ENCODE data around the gene SUSD3. TPM values are rescaled to one million over a fixed set of nuclear protein-coding genes. Genes with fewer than 3 reads are reported as not detected.

SUSD3 gene
- total and polyA plus RNA-seq, 4 donors, result 4.1 to 19.2 (median 11.8) TPM

DNA sequence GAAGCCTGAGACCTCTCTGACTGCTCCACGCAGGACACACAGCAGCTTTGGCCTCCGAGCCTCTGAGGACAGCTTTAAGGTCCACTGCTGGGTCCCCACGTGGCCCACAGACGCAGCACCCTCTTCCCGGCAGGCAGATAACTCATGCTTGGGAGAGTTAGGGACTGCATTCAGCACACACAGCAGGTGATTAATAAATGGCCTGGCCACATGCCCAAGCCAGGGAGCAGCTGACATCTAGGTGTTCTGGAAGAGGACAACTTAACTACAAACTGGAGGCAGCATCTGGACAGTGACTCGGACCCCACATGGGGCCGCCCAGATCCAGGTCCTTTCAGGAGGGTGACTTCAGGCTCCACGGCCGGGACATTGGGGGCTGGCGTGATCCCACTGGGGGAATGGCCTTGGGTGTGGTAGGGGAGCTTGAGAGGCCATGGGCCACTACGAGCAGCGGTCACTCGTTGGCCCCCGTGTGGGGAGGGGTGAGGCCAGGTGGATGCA lies 64.3 kb downstream of the SUSD3 start:
- no peak overlapping the region for H3K27ac ChIP-seq (ENCODE audit: low read depth in 1 of 2, low read length in 2 of 2)
- 94% methylated on average over 14 of the region's 14 CpGs for WGBS
- DNase-seq (ENCODE audit: low spot score), result peak; percentile 26

DNA sequence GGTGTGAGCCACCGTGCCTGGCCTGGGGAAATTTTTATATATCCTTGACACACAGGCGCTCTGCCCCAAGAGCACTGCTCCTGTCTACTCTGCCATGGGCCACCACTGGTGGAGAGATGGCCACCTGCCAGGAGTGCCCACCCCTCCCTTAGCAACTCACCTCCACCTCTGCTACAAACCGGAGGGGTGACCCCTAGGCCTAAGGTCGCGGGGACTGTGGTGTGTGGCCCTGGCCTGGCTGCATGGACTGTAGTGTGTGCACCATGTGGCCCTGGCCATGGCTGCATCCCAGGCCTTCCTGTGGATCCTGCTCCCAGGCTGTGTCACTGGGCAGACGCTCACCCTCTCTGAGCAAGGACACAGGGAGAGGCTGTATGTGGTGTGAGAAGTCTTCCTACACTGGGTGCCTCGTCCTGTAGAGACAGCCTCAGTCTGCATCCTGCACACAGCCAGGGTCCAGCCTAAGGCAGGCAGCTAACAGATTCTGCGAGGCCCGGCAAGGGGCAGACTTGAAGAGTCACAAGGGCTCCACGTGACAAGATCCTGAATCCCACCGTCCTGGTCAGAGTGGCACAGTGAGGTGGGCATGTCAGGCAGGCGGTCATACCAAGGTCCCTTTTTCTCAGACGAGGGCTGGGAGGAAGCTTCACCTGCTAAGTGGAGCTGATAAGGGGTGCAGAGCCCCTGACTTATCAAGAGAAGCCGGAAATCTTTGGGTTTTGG lies 65.2 kb downstream of the SUSD3 start:
- peaks cover 0 to 27% (median 17%) of the 10 kb centered on the region in 4 donors for H3K4me1 ChIP-seq (ENCODE audit: control insufficient read depth in 4 of 4, insufficient read depth in 4 of 4, low read length in 3 of 4)
- H3K4me3 ChIP-seq (ENCODE audit: low read depth in 1 of 3, low read length in 3 of 3), result no peak overlapping the region
- H3K9me3 ChIP-seq (ENCODE audit: control insufficient read depth in 4 of 4, low read length in 3 of 4), result no peaks in the 10 kb centered on the region
- peaks cover 4 to 22% (median 13%) of the 10 kb centered on the region in 4 donors for H3K36me3 ChIP-seq (ENCODE audit: control insufficient read depth in 4 of 4, insufficient read depth in 3 of 4, low read depth in 1 of 4, low read length in 3 of 4)
- no peak overlapping the region for H3K27ac ChIP-seq (ENCODE audit: low read depth in 1 of 2, low read length in 2 of 2)
- peak; percentile 29 for DNase-seq (ENCODE audit: low spot score)
- TF ChIP-seq FOXA1 (IDR thresholded peaks at IDR 0.05) (no peak), HNF4G (IDR thresholded peaks at IDR 0.05) (no peak), NR2F2 (IDR thresholded peaks at IDR 0.05) (no peak), SP1 (IDR thresholded peaks at IDR 0.05) (no peak), EGR1 (IDR thresholded peaks at IDR 0.05; ENCODE audit: low read depth in 2 of 2) (no peak)
- TF ChIP-seq, protein P1, sequence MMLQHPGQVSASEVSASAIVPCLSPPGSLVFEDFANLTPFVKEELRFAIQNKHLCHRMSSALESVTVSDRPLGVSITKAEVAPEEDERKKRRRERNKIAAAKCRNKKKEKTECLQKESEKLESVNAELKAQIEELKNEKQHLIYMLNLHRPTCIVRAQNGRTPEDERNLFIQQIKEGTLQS (IDR thresholded peaks at IDR 0.05), result no peak
- no peaks in the 10 kb centered on the region for H3K27me3 ChIP-seq (ENCODE audit: control insufficient read depth in 4 of 4, insufficient read depth in 4 of 4, low read length in 3 of 4)
- H3K9ac ChIP-seq (ENCODE audit: low read depth in 1 of 2, low read length in 2 of 2), result no peak overlapping the region
- 85% methylated on average over 14 of the region's 14 CpGs for WGBS

More for the DNA sequence above, 64.3 kb downstream of the SUSD3 start:
- Histone ChIP-seq H3K9me3 (ENCODE audit: control insufficient read depth in 4 of 4, low read length in 3 of 4) (no peaks in the 10 kb centered on the region), H3K4me1 (ENCODE audit: control insufficient read depth in 4 of 4, insufficient read depth in 4 of 4, low read length in 3 of 4) (peaks cover 0 to 21% (median 13%) of the 10 kb centered on the region in 4 donors), H3K4me3 (ENCODE audit: low read depth in 1 of 3, low read length in 3 of 3) (no peak overlapping the region), H3K36me3 (ENCODE audit: control insufficient read depth in 4 of 4, insufficient read depth in 3 of 4, low read depth in 1 of 4, low read length in 3 of 4) (peaks cover 4 to 22% (median 13%) of the 10 kb centered on the region in 4 donors), H3K27me3 (ENCODE audit: control insufficient read depth in 4 of 4, insufficient read depth in 4 of 4, low read length in 3 of 4) (no peaks in the 10 kb centered on the region), H3K9ac (ENCODE audit: low read depth in 1 of 2, low read length in 2 of 2) (no peak overlapping the region)
- TF ChIP-seq, protein P2, sequence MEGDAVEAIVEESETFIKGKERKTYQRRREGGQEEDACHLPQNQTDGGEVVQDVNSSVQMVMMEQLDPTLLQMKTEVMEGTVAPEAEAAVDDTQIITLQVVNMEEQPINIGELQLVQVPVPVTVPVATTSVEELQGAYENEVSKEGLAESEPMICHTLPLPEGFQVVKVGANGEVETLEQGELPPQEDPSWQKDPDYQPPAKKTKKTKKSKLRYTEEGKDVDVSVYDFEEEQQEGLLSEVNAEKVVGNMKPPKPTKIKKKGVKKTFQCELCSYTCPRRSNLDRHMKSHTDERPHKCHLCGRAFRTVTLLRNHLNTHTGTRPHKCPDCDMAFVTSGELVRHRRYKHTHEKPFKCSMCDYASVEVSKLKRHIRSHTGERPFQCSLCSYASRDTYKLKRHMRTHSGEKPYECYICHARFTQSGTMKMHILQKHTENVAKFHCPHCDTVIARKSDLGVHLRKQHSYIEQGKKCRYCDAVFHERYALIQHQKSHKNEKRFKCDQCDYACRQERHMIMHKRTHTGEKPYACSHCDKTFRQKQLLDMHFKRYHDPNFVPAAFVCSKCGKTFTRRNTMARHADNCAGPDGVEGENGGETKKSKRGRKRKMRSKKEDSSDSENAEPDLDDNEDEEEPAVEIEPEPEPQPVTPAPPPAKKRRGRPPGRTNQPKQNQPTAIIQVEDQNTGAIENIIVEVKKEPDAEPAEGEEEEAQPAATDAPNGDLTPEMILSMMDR (IDR thresholded peaks at IDR 0.05; ENCODE audit: low read depth, low read length, missing input control), result no peak
- TF ChIP-seq FOXA2 (IDR thresholded peaks at IDR 0.05), result no peak
- no peak for TF ChIP-seq GABPA (IDR thresholded peaks at IDR 0.05 in 1 of 2, conservative IDR thresholded peaks at IDR 0.05 in 1 of 2)
- TF ChIP-seq, protein P3, sequence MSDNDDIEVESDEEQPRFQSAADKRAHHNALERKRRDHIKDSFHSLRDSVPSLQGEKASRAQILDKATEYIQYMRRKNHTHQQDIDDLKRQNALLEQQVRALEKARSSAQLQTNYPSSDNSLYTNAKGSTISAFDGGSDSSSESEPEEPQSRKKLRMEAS (IDR thresholded peaks at IDR 0.05), result no peak
- no peak for TF ChIP-seq RXRA (IDR thresholded peaks at IDR 0.05)
- TF ChIP-seq HNF4A (conservative IDR thresholded peaks at IDR 0.05), result no peak
- no peak for TF ChIP-seq JUND (IDR thresholded peaks at IDR 0.05)
- no peak for TF ChIP-seq SP1 (IDR thresholded peaks at IDR 0.05)
- TF ChIP-seq, protein P1 (IDR thresholded peaks at IDR 0.05), result no peak
- no peak for TF ChIP-seq HNF4G (IDR thresholded peaks at IDR 0.05)
- TF ChIP-seq FOXA1 (IDR thresholded peaks at IDR 0.05), result no peak
- TF ChIP-seq, protein P4, sequence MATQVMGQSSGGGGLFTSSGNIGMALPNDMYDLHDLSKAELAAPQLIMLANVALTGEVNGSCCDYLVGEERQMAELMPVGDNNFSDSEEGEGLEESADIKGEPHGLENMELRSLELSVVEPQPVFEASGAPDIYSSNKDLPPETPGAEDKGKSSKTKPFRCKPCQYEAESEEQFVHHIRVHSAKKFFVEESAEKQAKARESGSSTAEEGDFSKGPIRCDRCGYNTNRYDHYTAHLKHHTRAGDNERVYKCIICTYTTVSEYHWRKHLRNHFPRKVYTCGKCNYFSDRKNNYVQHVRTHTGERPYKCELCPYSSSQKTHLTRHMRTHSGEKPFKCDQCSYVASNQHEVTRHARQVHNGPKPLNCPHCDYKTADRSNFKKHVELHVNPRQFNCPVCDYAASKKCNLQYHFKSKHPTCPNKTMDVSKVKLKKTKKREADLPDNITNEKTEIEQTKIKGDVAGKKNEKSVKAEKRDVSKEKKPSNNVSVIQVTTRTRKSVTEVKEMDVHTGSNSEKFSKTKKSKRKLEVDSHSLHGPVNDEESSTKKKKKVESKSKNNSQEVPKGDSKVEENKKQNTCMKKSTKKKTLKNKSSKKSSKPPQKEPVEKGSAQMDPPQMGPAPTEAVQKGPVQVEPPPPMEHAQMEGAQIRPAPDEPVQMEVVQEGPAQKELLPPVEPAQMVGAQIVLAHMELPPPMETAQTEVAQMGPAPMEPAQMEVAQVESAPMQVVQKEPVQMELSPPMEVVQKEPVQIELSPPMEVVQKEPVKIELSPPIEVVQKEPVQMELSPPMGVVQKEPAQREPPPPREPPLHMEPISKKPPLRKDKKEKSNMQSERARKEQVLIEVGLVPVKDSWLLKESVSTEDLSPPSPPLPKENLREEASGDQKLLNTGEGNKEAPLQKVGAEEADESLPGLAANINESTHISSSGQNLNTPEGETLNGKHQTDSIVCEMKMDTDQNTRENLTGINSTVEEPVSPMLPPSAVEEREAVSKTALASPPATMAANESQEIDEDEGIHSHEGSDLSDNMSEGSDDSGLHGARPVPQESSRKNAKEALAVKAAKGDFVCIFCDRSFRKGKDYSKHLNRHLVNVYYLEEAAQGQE (IDR thresholded peaks at IDR 0.05), result no peak
- no peak for TF ChIP-seq YY1 (IDR thresholded peaks at IDR 0.05)
- TF ChIP-seq RAD21 (IDR thresholded peaks at IDR 0.05), result no peak
